ENCODE data around the gene APELA. TPM values are rescaled to one million over a fixed set of nuclear protein-coding genes. Genes with fewer than 3 reads are reported as not detected.

Gene APELA
- total RNA-seq, 1 experiment from 2014 or later = not detected

- Mint-ChIP-seq H3K36me3 (ENCODE audit: insufficient read depth, unreplicated experiment) (no peaks in the 10 kb centered on the region), H3K27me3 (ENCODE audit: unreplicated experiment) (no peaks in the 10 kb centered on the region), H3K4me3 (ENCODE audit: low read depth, unreplicated experiment) (no peak overlapping the region), H3K9me3 (ENCODE audit: low read depth, unreplicated experiment) (peaks cover 7% of the 10 kb centered on the region), H3K4me1 (ENCODE audit: low read depth, unreplicated experiment) (no peaks in the 10 kb centered on the region), H3K27ac (ENCODE audit: unreplicated experiment) (no peak overlapping the region)
- DNase-seq = no peak
- no peak for TF ChIP-seq CTCF (IDR thresholded peaks at IDR 0.05; ENCODE audit: unreplicated experiment)
- no TSS peak for BruUV-seq (replicated peaks)
- CTCF ChIA-PET = no interaction called here
- intact Hi-C loops (cut with micrococcal nuclease; ENCODE audit: unreplicated experiment) = no loop called here
These were observed 4.5 kb upstream of the APELA start for GRCh38 chr4:164872481-164872880.

- Mint-ChIP-seq H3K4me1 (ENCODE audit: low read depth, unreplicated experiment) (no peaks in the 10 kb centered on the region), H3K4me3 (ENCODE audit: low read depth, unreplicated experiment) (no peak overlapping the region), H3K9me3 (ENCODE audit: low read depth, unreplicated experiment) (peaks cover 7% of the 10 kb centered on the region), H3K27ac (ENCODE audit: unreplicated experiment) (no peak overlapping the region), H3K27me3 (ENCODE audit: unreplicated experiment) (no peaks in the 10 kb centered on the region), H3K36me3 (ENCODE audit: insufficient read depth, unreplicated experiment) (no peaks in the 10 kb centered on the region)
- TF ChIP-seq CTCF (IDR thresholded peaks at IDR 0.05; ENCODE audit: unreplicated experiment) = no peak
- CTCF ChIA-PET = interaction anchor here (0.6 kb wide), 1 partner anchor 1946 kb away, joined by 4 read pairs; no protein-coding TSS in a partner anchor
- no peak for DNase-seq
- intact Hi-C loops (cut with micrococcal nuclease; ENCODE audit: unreplicated experiment) = no loop called here
- BruUV-seq (replicated peaks) = no TSS peak
These were observed 2.2 kb upstream of the APELA start for GRCh38 chr4:164874789-164875188.

GRCh38 chr4:164880489-164881262 lies 3.7 kb downstream of the APELA start:
- H3K27ac Mint-ChIP-seq (ENCODE audit: unreplicated experiment) = no peak overlapping the region
- no peak overlapping the region for H3K4me3 Mint-ChIP-seq (ENCODE audit: low read depth, unreplicated experiment)

GRCh38 chr4:164888096-164888715 lies 11.2 kb downstream of the APELA start:
- intact Hi-C loops (cut with micrococcal nuclease; ENCODE audit: unreplicated experiment) = loop anchor here (10.0 kb wide), 1 partner anchor 107 kb away; no protein-coding TSS in a partner anchor
- CTCF ChIA-PET = no interaction called here

More at GRCh38 chr4:164880489-164881262, 3.7 kb downstream of the APELA start:
- TF ChIP-seq CTCF (IDR thresholded peaks at IDR 0.05; ENCODE audit: unreplicated experiment) = no peak
- intact Hi-C loops (cut with micrococcal nuclease; ENCODE audit: unreplicated experiment) = loop anchor here (5.0 to 10.0 kb wide), 2 partner anchors 113 to 114 kb away; no protein-coding TSS in a partner anchor
- DNase-seq = no peak
- Mint-ChIP-seq H3K36me3 (ENCODE audit: insufficient read depth, unreplicated experiment) (no peaks in the 10 kb centered on the region), H3K4me1 (ENCODE audit: low read depth, unreplicated experiment) (no peaks in the 10 kb centered on the region), H3K9me3 (ENCODE audit: low read depth, unreplicated experiment) (peaks cover 2% of the 10 kb centered on the region), H3K27me3 (ENCODE audit: unreplicated experiment) (no peaks in the 10 kb centered on the region)
- CTCF ChIA-PET = no interaction called here
- BruUV-seq (replicated peaks) = no TSS peak

More at GRCh38 chr4:164888096-164888715, 11.2 kb downstream of the APELA start:
- Mint-ChIP-seq H3K4me3 (ENCODE audit: low read depth, unreplicated experiment) (no peak overlapping the region), H3K9me3 (ENCODE audit: low read depth, unreplicated experiment) (peaks cover 2% of the 10 kb centered on the region), H3K4me1 (ENCODE audit: low read depth, unreplicated experiment) (no peaks in the 10 kb centered on the region), H3K27me3 (ENCODE audit: unreplicated experiment) (no peaks in the 10 kb centered on the region), H3K36me3 (ENCODE audit: insufficient read depth, unreplicated experiment) (no peaks in the 10 kb centered on the region), H3K27ac (ENCODE audit: unreplicated experiment) (no peak overlapping the region)
- DNase-seq = no peak
- no peak for TF ChIP-seq CTCF (IDR thresholded peaks at IDR 0.05; ENCODE audit: unreplicated experiment)
- no TSS peak for BruUV-seq (replicated peaks)
